ENCODE results near the gene PANK1. TPM values are rescaled to one million over a fixed set of nuclear protein-coding genes. Genes with fewer than 3 reads are reported as not detected.
A peak's percentile ranks its signal among the peaks of the same experiment; 100 is the strongest.

Gene PANK1
- total RNA-seq, 4 donors from 2014 or later: 2.0 to 5.0 (median 3.6) TPM

DNA sequence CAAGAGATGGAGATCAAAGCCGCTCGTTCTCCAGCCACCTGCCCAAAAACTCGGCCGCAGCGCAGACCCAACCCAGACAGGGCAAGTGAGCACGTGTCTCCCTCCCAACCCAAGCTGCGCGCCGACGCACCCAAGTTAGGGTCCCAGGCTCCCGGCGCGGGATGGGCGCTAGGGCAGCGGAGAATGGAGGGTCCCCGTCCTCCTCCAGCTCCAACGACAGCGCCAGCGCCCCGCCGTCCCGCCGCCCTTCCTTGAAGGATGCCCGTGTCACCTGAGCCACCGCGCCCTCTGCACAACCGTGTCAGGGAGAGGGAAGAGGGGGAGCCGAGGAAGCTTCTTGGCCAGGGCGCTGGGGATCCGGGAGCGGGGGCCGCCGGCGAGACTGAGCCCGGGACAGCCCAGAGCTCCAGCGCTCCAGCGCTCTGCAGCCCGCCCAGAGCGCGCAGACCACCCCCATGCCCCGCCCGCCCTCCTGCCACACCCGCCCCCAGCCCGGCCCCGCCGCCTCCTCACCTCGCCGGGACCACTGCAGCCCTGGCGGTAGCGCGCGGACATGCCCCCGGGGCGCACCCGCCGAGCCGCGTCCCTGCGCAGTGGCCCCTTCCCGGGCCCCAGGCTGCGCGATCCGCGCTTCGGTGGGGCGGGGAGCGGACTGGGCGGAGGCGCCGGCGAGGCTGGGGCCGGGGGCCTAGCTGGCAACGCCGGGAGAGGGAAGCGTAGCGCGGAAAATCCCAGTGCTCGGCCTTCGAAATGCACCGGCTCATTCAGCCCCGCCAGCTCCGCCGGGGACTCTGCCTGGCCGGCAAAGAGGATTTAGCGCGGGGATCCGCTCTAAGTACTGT is 109.7 kb downstream of the PANK1 start, which contains the start of gene SLC16A12:
SLC16A12 (minus strand) TSS at position 424 of the 842 bp plus-strand sequence. CDS start 73,016 bp downstream, outside the sequence.
- Histone ChIP-seq H3K36me3 (no peaks in the 10 kb centered on the region), H3K27me3 (peaks cover 0 to 64% (median 36%) of the 10 kb centered on the region in 4 donors), H3K27ac (replicated peaks in 1 of 4) (peak within 1 kb of the TSS in 3 of 4 donors; percentile 15 to 48 (median 36)), H3K9me3 (no peaks in the 10 kb centered on the region), H3K4me3 (peak within 1 kb of the TSS; percentile 55 to 60 (median 58)), H3K4me1 (peaks cover 8 to 23% (median 20%) of the 10 kb centered on the region in 4 donors)
- WGBS: 6% methylated on average over 25 of the region's 87 CpGs
- TF ChIP-seq, protein P1, sequence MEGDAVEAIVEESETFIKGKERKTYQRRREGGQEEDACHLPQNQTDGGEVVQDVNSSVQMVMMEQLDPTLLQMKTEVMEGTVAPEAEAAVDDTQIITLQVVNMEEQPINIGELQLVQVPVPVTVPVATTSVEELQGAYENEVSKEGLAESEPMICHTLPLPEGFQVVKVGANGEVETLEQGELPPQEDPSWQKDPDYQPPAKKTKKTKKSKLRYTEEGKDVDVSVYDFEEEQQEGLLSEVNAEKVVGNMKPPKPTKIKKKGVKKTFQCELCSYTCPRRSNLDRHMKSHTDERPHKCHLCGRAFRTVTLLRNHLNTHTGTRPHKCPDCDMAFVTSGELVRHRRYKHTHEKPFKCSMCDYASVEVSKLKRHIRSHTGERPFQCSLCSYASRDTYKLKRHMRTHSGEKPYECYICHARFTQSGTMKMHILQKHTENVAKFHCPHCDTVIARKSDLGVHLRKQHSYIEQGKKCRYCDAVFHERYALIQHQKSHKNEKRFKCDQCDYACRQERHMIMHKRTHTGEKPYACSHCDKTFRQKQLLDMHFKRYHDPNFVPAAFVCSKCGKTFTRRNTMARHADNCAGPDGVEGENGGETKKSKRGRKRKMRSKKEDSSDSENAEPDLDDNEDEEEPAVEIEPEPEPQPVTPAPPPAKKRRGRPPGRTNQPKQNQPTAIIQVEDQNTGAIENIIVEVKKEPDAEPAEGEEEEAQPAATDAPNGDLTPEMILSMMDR (IDR thresholded peaks at IDR 0.05): peak in 1 of 3 experiments; percentile 25
- TF ChIP-seq POLR2AphosphoS5 (IDR thresholded peaks at IDR 0.05): no peak
- no peak for TF ChIP-seq POLR2A (IDR thresholded peaks at IDR 0.05; ENCODE audit: low read depth)
- TF ChIP-seq EP300 (IDR thresholded peaks at IDR 0.05): no peak
- no peak for DNase-seq (ENCODE audit: extremely low spot score)
- intact Hi-C loops (cut with DNase I): no loop called here

DNA sequence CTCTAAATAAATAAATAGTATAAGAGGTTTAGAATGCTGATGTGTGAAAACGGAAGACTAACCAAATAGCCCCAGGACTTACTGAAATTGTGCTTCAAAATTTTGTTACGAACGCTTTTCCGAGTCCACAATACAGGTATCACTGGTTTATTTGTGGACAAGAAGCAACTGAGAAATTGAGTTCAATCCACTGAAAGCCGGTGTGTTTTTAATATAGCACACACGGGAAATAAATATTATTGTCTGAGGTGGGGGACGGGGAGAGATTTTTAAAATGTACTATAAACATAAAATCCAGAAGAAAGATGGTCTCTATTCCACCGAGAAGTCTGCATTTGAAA is 110.2 kb downstream of the PANK1 start:
- Histone ChIP-seq H3K9me3 (no peaks in the 10 kb centered on the region), H3K4me1 (peaks cover 8 to 23% (median 20%) of the 10 kb centered on the region in 4 donors), H3K36me3 (no peaks in the 10 kb centered on the region), H3K27me3 (peaks cover 0 to 64% (median 36%) of the 10 kb centered on the region in 4 donors), H3K27ac (replicated peaks in 1 of 4) (peak overlapping the region in 1 of 4 donors; percentile 48), H3K4me3 (peak overlapping the region; percentile 55 to 60 (median 58))
- intact Hi-C loops (cut with DNase I): no loop called here
- 22% methylated on average over 8 of the region's 8 CpGs for whole genome bisulfite sequencing
- TF ChIP-seq POLR2A (IDR thresholded peaks at IDR 0.05; ENCODE audit: low read depth): no peak
- TF ChIP-seq POLR2AphosphoS5 (IDR thresholded peaks at IDR 0.05): no peak
- no peak for TF ChIP-seq EP300 (IDR thresholded peaks at IDR 0.05)
- TF ChIP-seq, protein P1 (IDR thresholded peaks at IDR 0.05): no peak
- no peak for DNase-seq (ENCODE audit: extremely low spot score)

Small RNAs within 50 kb of the gene (small RNA-seq; reads per million reads assigned to genes)
- gene MIR107: 16.1 to 26.5 (median 17.9) reads per million in 3 donors

Other genes with a start within 250 kb of the PANK1 start
- gene IFIT5, start 230.7 kb downstream of the PANK1 start, total RNA-seq: 10 to 100 TPM; 13.0 to 23.3 (median 19.1) TPM
- 1 to 10 TPM in 3 of 4 donors, under 1 TPM in 1; 0.83 to 2.2 (median 1.9) TPM for gene SLC16A12, start 109.6 kb downstream of the PANK1 start, total RNA-seq
- gene KIF20B, start 56.3 kb upstream of the PANK1 start, total RNA-seq: 1 to 10 TPM; 1.4 to 2.1 (median 1.8) TPM

Data from esophagus muscularis mucosa (tissue), 4 donors.